Measurements from ENCODE around the gene TOMM40. TPM values are rescaled to one million over a fixed set of nuclear protein-coding genes. Genes with fewer than 3 reads are reported as not detected.
A peak's percentile ranks its signal among the peaks of the same experiment; 100 is the strongest.

The TOMM40 gene
- total RNA-seq, 4 donors from 2014 or later, result 32.6 to 45.7 (median 37.5) TPM

DNA sequence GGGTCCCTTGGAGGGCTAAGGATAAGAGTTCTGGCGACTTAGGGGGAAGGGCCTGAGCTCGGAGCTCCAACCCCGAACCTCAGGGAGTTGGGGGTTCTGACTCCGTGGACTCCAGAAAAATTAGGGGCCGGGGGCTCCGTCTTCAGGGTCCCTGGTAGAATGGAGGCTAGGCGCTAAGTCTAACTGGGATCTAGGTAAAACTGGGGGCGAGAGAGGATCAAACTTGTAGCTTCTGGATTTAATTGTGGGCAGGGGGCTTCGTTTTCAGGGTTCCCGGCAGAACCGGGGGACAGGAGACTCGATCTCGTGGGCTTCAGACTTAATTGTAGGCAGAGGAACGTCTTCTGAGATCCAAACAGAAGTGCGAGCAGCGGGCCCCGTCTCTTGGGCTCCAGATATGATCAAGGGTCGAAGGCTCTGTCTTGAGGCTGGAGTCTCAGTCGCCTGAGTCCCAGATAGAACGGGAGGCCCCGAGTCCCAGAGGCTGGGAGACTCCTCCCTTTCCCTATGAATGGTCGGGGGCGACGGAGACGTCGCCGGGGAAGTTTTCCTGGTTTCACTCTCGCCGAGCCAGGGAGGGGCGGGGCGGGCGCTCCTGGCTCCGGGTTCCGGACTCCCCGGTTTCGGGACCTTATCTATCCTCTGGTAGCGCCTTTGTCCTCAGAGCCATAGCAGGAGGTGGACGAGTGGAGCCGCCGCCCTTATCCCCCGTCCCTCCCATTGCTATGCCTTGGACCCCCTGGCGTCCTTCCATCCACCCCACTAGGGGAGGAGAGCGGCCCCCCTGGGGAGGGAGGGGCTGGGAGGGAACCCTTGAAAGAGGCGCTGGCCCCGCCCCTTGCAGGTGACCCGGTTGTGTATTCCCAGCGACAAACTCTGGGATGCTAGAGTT is 43.7 kb upstream of the TOMM40 start:
- peak; percentile 84 to 88 for TF ChIP-seq POLR2A (IDR thresholded peaks at IDR 0.05)
- TF ChIP-seq, protein P1, sequence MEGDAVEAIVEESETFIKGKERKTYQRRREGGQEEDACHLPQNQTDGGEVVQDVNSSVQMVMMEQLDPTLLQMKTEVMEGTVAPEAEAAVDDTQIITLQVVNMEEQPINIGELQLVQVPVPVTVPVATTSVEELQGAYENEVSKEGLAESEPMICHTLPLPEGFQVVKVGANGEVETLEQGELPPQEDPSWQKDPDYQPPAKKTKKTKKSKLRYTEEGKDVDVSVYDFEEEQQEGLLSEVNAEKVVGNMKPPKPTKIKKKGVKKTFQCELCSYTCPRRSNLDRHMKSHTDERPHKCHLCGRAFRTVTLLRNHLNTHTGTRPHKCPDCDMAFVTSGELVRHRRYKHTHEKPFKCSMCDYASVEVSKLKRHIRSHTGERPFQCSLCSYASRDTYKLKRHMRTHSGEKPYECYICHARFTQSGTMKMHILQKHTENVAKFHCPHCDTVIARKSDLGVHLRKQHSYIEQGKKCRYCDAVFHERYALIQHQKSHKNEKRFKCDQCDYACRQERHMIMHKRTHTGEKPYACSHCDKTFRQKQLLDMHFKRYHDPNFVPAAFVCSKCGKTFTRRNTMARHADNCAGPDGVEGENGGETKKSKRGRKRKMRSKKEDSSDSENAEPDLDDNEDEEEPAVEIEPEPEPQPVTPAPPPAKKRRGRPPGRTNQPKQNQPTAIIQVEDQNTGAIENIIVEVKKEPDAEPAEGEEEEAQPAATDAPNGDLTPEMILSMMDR (IDR thresholded peaks at IDR 0.05), result no peak
- Histone ChIP-seq H3K27ac (peak overlapping the region; percentile 75 to 97 (median 96)), H3K27me3 (no peaks in the 10 kb centered on the region), H3K36me3 (no peaks in the 10 kb centered on the region), H3K4me1 (peaks cover 0 to 38% (median 12%) of the 10 kb centered on the region in 4 donors), H3K4me3 (peak overlapping the region; percentile 58 to 95 (median 82)), H3K9me3 (peaks cover 0 to 5% (median 0%) of the 10 kb centered on the region in 4 donors)
- DNase-seq, result peak in 2 of 3 donors; percentile 85 to 89

DNA sequence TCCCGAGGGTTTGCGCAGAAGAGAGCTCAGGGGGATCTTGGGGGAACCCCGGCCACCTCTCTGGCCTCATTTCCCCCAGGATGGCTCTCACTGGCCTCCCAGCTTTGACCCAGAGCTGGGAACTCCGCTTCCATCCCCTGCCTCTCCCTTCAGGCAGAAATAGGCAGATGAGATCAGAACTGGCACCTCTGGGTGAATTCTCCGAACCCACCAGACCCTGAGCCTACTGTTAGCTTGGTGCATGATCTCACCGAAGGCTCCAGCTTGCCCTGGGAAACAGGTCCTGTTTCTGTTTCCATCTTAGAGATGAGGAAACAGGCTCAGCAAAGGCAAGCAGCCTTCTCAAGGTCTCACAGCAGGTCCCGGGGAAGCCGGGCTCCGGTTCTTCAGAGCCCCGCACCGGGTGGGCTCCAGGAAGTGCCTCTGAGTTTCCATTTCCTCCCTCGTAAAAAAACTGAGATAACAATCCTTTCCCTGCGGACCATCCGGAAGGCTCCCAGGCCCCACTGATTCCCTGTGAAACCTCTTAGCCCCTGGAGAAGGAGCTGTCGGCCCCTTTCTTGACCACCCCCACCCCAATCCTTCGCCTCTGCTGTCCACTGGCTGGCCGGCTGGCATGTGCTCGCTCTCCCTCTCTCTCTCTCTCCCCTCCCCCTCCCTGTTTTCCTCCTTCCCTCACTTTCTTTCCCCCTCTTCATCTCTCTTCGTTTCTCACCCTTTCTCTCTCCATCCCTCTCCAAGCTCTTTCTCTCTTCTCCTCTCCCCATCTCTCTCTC is 42.8 kb upstream of the TOMM40 start:
- peaks cover 0 to 38% (median 12%) of the 10 kb centered on the region in 4 donors for H3K4me1 ChIP-seq
- H3K9me3 ChIP-seq, result peaks cover 0 to 5% (median 0%) of the 10 kb centered on the region in 4 donors
- peak overlapping the region; percentile 58 to 95 (median 82) for H3K4me3 ChIP-seq
- no peaks in the 10 kb centered on the region for H3K36me3 ChIP-seq
- no peaks in the 10 kb centered on the region for H3K27me3 ChIP-seq
- DNase-seq, result peak in 1 of 3 donors; percentile 46
- no peak for TF ChIP-seq POLR2A (IDR thresholded peaks at IDR 0.05)
- TF ChIP-seq, protein P1 (IDR thresholded peaks at IDR 0.05), result no peak
- peak overlapping the region; percentile 75 to 97 (median 96) for H3K27ac ChIP-seq

DNA sequence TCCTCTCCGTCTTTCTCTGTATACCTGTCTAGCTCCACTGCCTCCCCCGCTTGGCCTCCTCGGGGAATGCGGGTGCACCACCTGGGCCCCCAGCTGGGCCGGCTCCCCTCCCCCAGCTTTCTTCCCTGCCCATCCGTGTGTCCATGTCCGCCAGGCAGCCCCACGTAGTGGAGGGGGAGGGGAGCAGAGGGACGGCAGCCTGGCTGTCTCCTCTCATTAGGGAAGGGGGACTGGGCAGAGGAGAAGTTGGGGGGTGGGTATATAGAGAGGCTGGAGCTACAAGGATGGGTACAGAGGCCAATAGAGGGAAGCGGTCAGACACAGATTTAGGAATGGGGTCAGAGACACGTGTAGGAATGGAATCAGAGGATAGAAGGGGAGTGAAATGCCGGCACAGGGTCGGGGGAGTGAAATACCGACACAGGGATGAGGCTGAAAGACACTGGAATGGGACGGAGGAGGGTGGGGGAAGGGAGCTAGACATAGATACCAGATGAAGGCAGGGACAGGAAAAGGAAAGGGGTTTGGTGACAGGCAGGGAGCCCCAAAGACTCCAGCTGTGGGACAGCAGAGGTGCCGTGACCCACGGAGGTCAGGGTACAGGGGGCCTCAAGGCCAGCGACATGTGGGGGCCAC is 42.1 kb upstream of the TOMM40 start:
- peak overlapping the region; percentile 75 to 97 (median 96) for H3K27ac ChIP-seq
- no peak for DNase-seq
- no peaks in the 10 kb centered on the region for H3K27me3 ChIP-seq
- no peaks in the 10 kb centered on the region for H3K36me3 ChIP-seq
- peaks cover 0 to 5% (median 0%) of the 10 kb centered on the region in 4 donors for H3K9me3 ChIP-seq
- peaks cover 0 to 38% (median 12%) of the 10 kb centered on the region in 4 donors for H3K4me1 ChIP-seq
- TF ChIP-seq, protein P1 (IDR thresholded peaks at IDR 0.05), result no peak
- TF ChIP-seq POLR2A (IDR thresholded peaks at IDR 0.05), result no peak
- H3K4me3 ChIP-seq, result peak overlapping the region in 3 of 4 donors; percentile 58 to 95 (median 88)

DNA sequence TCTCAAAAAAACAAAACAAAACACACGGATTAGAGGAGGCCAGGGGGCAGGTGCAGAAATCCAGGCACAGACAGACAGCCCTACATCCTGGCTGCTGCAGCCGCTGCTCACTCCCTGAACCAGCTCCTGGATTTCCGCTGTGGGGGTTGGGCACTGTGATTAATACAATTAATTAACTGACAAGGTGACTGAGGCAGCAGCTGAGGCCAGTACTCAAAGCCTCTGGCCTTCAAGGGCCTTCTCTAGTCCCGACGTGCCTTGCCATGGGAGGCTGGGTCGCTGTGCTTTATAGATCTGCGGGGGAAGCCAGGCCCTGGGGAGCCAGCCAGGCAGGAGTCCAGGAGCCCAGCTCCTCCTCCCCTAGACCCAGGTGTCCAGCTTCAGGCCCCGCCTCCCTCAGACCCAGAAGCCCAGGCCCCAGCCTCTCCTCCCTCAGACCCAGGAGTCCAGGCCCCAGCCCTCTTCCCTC is 40.4 kb upstream of the TOMM40 start:
- DNase-seq, result no peak
- Histone ChIP-seq H3K4me1 (peaks cover 0 to 24% (median 9%) of the 10 kb centered on the region in 4 donors), H3K27ac (no peak overlapping the region), H3K9me3 (no peaks in the 10 kb centered on the region), H3K27me3 (no peaks in the 10 kb centered on the region), H3K36me3 (no peaks in the 10 kb centered on the region), H3K4me3 (no peak overlapping the region)
- TF ChIP-seq, protein P1 (IDR thresholded peaks at IDR 0.05), result no peak
- no peak for TF ChIP-seq POLR2A (IDR thresholded peaks at IDR 0.05)

DNA sequence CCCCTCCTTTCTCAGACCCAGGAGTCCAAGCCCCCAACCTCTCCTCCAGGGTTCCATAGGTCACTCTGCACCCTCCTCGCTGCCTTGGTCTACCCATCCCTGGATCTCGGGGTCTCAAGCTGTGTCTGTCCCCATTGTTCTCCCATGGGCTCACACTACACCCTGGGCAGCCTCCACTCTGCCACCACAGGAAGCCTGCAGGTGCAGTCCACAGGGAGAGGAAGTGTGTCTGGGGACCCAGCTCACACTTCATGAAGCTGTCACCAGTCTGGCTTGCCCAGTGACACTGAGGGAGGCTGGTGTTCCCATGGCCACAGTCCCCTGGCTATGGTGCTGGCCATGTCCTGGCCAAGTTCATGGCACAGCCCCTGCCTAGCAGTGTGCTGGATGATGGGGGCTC is 39.6 kb upstream of the TOMM40 start:
- no peak overlapping the region for H3K4me3 ChIP-seq
- no peaks in the 10 kb centered on the region for H3K27me3 ChIP-seq
- TF ChIP-seq, protein P1 (IDR thresholded peaks at IDR 0.05), result no peak
- TF ChIP-seq POLR2A (IDR thresholded peaks at IDR 0.05), result no peak
- H3K9me3 ChIP-seq, result no peaks in the 10 kb centered on the region
- no peak overlapping the region for H3K27ac ChIP-seq
- peaks cover 0 to 24% (median 5%) of the 10 kb centered on the region in 4 donors for H3K4me1 ChIP-seq
- no peak for DNase-seq
- H3K36me3 ChIP-seq, result no peaks in the 10 kb centered on the region

All from Peyer's patch (tissue), 4 donors.